Measurements from ENCODE around the gene PAX2. TPM values are rescaled to one million over a fixed set of nuclear protein-coding genes. Genes with fewer than 3 reads are reported as not detected.
A peak's percentile ranks its signal among the peaks of the same experiment; 100 is the strongest.

The PAX2 gene
- total RNA-seq, 1 donor from 2014 or later, result not detected

GRCh38 chr10:100791369-100792058 is 46.1 kb downstream of the PAX2 start:
- DNase-seq (peak; percentile 21), ATAC-seq (no peak)
- Histone ChIP-seq H3K27ac (no peak overlapping the region), H3K4me1 (no peaks in the 10 kb centered on the region), H3K27me3 (peaks cover 17% of the 10 kb centered on the region), H3K36me3 (no peaks in the 10 kb centered on the region), H3K9me3 (no peaks in the 10 kb centered on the region), H3K4me3 (no peak overlapping the region)
- TF ChIP-seq CTCF (IDR thresholded peaks at IDR 0.05), result no peak
- intact Hi-C loops (cut with DNase I), result no loop called here

GRCh38 chr10:100792574-100792973 is 47.2 kb downstream of the PAX2 start:
- no peak for TF ChIP-seq CTCF (IDR thresholded peaks at IDR 0.05)

GRCh38 chr10:100793055-100793454 is 47.7 kb downstream of the PAX2 start:
- Histone ChIP-seq H3K27me3 (peaks cover 17% of the 10 kb centered on the region), H3K4me1 (no peaks in the 10 kb centered on the region), H3K27ac (no peak overlapping the region), H3K36me3 (no peaks in the 10 kb centered on the region), H3K4me3 (no peak overlapping the region), H3K9me3 (no peaks in the 10 kb centered on the region)
- TF ChIP-seq CTCF (IDR thresholded peaks at IDR 0.05), result no peak
- intact Hi-C loops (cut with DNase I), result no loop called here
- peak; percentile 23 for DNase-seq
- no peak for ATAC-seq

More at GRCh38 chr10:100792574-100792973, 47.2 kb downstream of the PAX2 start:
- Histone ChIP-seq H3K27me3 (peaks cover 17% of the 10 kb centered on the region), H3K36me3 (no peaks in the 10 kb centered on the region), H3K4me3 (no peak overlapping the region), H3K9me3 (no peaks in the 10 kb centered on the region), H3K4me1 (no peaks in the 10 kb centered on the region), H3K27ac (no peak overlapping the region)
- DNase-seq, result no peak
- no peak for ATAC-seq
- intact Hi-C loops (cut with DNase I), result no loop called here

- no peak for DNase-seq
- no peak for TF ChIP-seq CTCF (IDR thresholded peaks at IDR 0.05)
- Histone ChIP-seq H3K9me3 (no peaks in the 10 kb centered on the region), H3K27me3 (peaks cover 38% of the 10 kb centered on the region), H3K36me3 (no peaks in the 10 kb centered on the region), H3K27ac (no peak overlapping the region), H3K4me1 (no peaks in the 10 kb centered on the region), H3K4me3 (no peak overlapping the region)
- ATAC-seq, result no peak
- intact Hi-C loops (cut with DNase I), result no loop called here
These were observed 54.5 kb downstream of the PAX2 start for GRCh38 chr10:100799881-100800280.

- TF ChIP-seq CTCF (IDR thresholded peaks at IDR 0.05), result no peak
- intact Hi-C loops (cut with DNase I), result no loop called here
- DNase-seq (peak; percentile 38), ATAC-seq (no peak)
- Histone ChIP-seq H3K27ac (no peak overlapping the region), H3K9me3 (no peaks in the 10 kb centered on the region), H3K4me1 (no peaks in the 10 kb centered on the region), H3K27me3 (peaks cover 39% of the 10 kb centered on the region), H3K4me3 (no peak overlapping the region), H3K36me3 (no peaks in the 10 kb centered on the region)
These were observed 55.5 kb downstream of the PAX2 start for GRCh38 chr10:100800931-100801330.
